Lower lobe of right lung (tissue), 2 donors: ENCODE results near the gene ARID4B. TPM values are rescaled to one million over a fixed set of nuclear protein-coding genes. Genes with fewer than 3 reads are reported as not detected.
A peak's percentile ranks its signal among the peaks of the same experiment; 100 is the strongest.

ENCODE experiments used
- ATAC-seq, 2 donors: fragments of 200-7000 bp; cut with Tn5 transposase; one replicate each; pipeline ENCODE4 v1.9.1; 2020 to 2022; ENCODE audit warnings: mild to moderate bottlenecking in 2 of 2, moderate library complexity in 2 of 2
- DNase-seq: peaks from one replicate; pipeline ENCODE4 v3.0.0-alpha.2; 2020
- H3K27ac ChIP-seq: fragments of 200-600 bp; one replicate; pipeline ENCODE4 v1.8.0; 2022
- H3K27me3 ChIP-seq: fragments of 200-600 bp; one replicate; pipeline ENCODE4 v1.8.0; 2022; ENCODE audit warnings: low read depth
- H3K36me3 ChIP-seq: fragments of 200-600 bp; one replicate; pipeline ENCODE4 v1.8.0; 2022; ENCODE audit warnings: mild to moderate bottlenecking
- H3K4me1 ChIP-seq: fragments of 200-600 bp; one replicate; pipeline ENCODE4 v1.8.0; 2022
- H3K4me3 ChIP-seq: fragments of 200-600 bp; one replicate; pipeline ENCODE4 v1.8.0; 2022; ENCODE audit warnings: mild to moderate bottlenecking
- H3K9me3 ChIP-seq: fragments of 200-600 bp; one replicate; pipeline ENCODE4 v1.8.0; 2022
- CTCF ChIP-seq: fragments of 200-600 bp; IDR thresholded peaks from one replicate; pipeline ENCODE4 v1.8.0; 2022; ENCODE audit warnings: antibody characterized with exemption, mild to moderate bottlenecking
- intact Hi-C: fragments of 100-400 bp; cut with DNase I; formaldehyde crosslinking; loops from one replicate; pipeline ENCODE4 v1.11.0; 2022
- total RNA-seq: library from RNA; stranded (reverse); fragmentation: NEBNext Ultra II Directional; extraction: Animal tissue kit (Norgen Biotek cat#: 25700); gene quantifications from one replicate; pipeline ENCODE4 v1.2.1, GENCODE V29; 2021
- donor health status: DM: no; HTN: yes; CAD: no; lungs with severe emphysema.

The ARID4B gene
- total RNA-seq, 1 donor from 2014 or later, result 39.1 TPM

- Histone ChIP-seq H3K4me1 (peaks cover 62% of the 10 kb centered on the region), H3K36me3 (no peaks in the 10 kb centered on the region), H3K27ac (peak within 1 kb of the TSS; percentile 95), H3K4me3 (peak within 1 kb of the TSS; percentile 93), H3K27me3 (no peaks in the 10 kb centered on the region), H3K9me3 (no peaks in the 10 kb centered on the region)
- DNase-seq (peak; percentile 98), ATAC-seq (peak; percentile 94 to 97)
- intact Hi-C loops, result no loop called here
- no peak for TF ChIP-seq CTCF
Observed at GRCh38 chr1:235328271-235329138, 526 bp upstream of the ARID4B start, which contains the start of gene GGPS1. Gene GGPS1 (plus strand): TSS chr1:235328570. CDS start chr1:235335265, 6,695 bp downstream.

GRCh38 chr1:235326719-235327558 is 1.0 kb downstream of the ARID4B start:
- H3K4me1 ChIP-seq, result peaks cover 62% of the 10 kb centered on the region
- peak; percentile 60 for DNase-seq

GRCh38 chr1:235325854-235326253 is 2.1 kb downstream of the ARID4B start:
- intact Hi-C loops, result no loop called here
- peaks cover 51% of the 10 kb centered on the region for H3K4me1 ChIP-seq
- no peaks in the 10 kb centered on the region for H3K27me3 ChIP-seq
- no peak for DNase-seq
- no peak overlapping the region for H3K27ac ChIP-seq
- no peak for TF ChIP-seq CTCF
- peak overlapping the region; percentile 93 for H3K4me3 ChIP-seq
- H3K36me3 ChIP-seq, result no peaks in the 10 kb centered on the region
- H3K9me3 ChIP-seq, result no peaks in the 10 kb centered on the region
- no peak for ATAC-seq

More at GRCh38 chr1:235326719-235327558, 1.0 kb downstream of the ARID4B start:
- Histone ChIP-seq H3K4me3 (peak overlapping the region; percentile 93), H3K27ac (peak overlapping the region; percentile 95), H3K9me3 (no peaks in the 10 kb centered on the region), H3K36me3 (no peaks in the 10 kb centered on the region), H3K27me3 (no peaks in the 10 kb centered on the region)
- intact Hi-C loops, result no loop called here
- ATAC-seq, result peak; percentile 3
- no peak for TF ChIP-seq CTCF

- no peak for ATAC-seq
- peak overlapping the region; percentile 93 for H3K4me3 ChIP-seq
- H3K36me3 ChIP-seq, result no peaks in the 10 kb centered on the region
- no peak overlapping the region for H3K27ac ChIP-seq
- no peak for DNase-seq
- peaks cover 51% of the 10 kb centered on the region for H3K4me1 ChIP-seq
- H3K27me3 ChIP-seq, result no peaks in the 10 kb centered on the region
- TF ChIP-seq CTCF, result no peak
- intact Hi-C loops, result no loop called here
- H3K9me3 ChIP-seq, result no peaks in the 10 kb centered on the region
Observed at GRCh38 chr1:235325139-235325538, 2.8 kb downstream of the ARID4B start.

- Histone ChIP-seq H3K9me3 (no peaks in the 10 kb centered on the region), H3K27ac (no peak overlapping the region), H3K36me3 (peaks cover 5% of the 10 kb centered on the region), H3K4me1 (peaks cover 44% of the 10 kb centered on the region), H3K27me3 (no peaks in the 10 kb centered on the region), H3K4me3 (no peak overlapping the region)
- ATAC-seq (no peak), DNase-seq (no peak)
- intact Hi-C loops, result no loop called here
- no peak for TF ChIP-seq CTCF
Observed at GRCh38 chr1:235324296-235324695, 3.7 kb downstream of the ARID4B start.
